Neutrophil (primary cell): Measurements from ENCODE around the gene ITPRIP.

ENCODE experiments used
- H3K27ac ChIP-seq: fragments of 200-600 bp; sonication (generic); 2 replicates; pipeline ENCODE4 v1.5.1; 2016; ENCODE audit warnings: mild to moderate bottlenecking, moderate library complexity
- H3K27me3 ChIP-seq: fragments of 200-600 bp; sonication (generic); 2 replicates; pipeline ENCODE4 v1.6.0; 2016; ENCODE audit warnings: mild to moderate bottlenecking
- H3K36me3 ChIP-seq: fragments of 200-600 bp; sonication (generic); 2 replicates; pipeline ENCODE4 v1.5.1; 2017
- H3K4me1 ChIP-seq, 2 experiments: fragments of 200-600 bp in 1 of 2; sonication (generic) in 1 of 2; 1 replicate in 1 of 2; 2 replicates in 1 of 2; pipeline versions ENCODE4 v1.5.1 to v1.6.1; 2013 to 2016; ENCODE audit warnings: low read depth in 1 of 2, low read length in 1 of 2, mild to moderate bottlenecking in 1 of 2, moderate library complexity in 1 of 2; ENCODE audit not compliant: control insufficient read depth in 1 of 2, insufficient read depth in 1 of 2
- H3K4me3 ChIP-seq, 2 experiments: fragments of 200-600 bp in 1 of 2; sonication (generic) in 1 of 2; 1 replicate in 1 of 2; 2 replicates in 1 of 2; pipeline ENCODE4 v1.5.1; 2013 to 2016; ENCODE audit warnings: low read depth in 1 of 2, low read length in 1 of 2, mild to moderate bottlenecking in 1 of 2, moderate library complexity in 1 of 2
- H3K9me3 ChIP-seq: fragments of 200-600 bp; sonication (generic); 2 replicates; pipeline ENCODE4 v1.5.1; 2016
- TF ChIP-seq, protein P1 (sequence below): fragments of 200-600 bp; sonication (generic); IDR thresholded peaks from 2 replicates; pipeline ENCODE4 v1.5.1; 2016; ENCODE audit warnings: antibody characterized with exemption

ITPRIP gene

DNA sequence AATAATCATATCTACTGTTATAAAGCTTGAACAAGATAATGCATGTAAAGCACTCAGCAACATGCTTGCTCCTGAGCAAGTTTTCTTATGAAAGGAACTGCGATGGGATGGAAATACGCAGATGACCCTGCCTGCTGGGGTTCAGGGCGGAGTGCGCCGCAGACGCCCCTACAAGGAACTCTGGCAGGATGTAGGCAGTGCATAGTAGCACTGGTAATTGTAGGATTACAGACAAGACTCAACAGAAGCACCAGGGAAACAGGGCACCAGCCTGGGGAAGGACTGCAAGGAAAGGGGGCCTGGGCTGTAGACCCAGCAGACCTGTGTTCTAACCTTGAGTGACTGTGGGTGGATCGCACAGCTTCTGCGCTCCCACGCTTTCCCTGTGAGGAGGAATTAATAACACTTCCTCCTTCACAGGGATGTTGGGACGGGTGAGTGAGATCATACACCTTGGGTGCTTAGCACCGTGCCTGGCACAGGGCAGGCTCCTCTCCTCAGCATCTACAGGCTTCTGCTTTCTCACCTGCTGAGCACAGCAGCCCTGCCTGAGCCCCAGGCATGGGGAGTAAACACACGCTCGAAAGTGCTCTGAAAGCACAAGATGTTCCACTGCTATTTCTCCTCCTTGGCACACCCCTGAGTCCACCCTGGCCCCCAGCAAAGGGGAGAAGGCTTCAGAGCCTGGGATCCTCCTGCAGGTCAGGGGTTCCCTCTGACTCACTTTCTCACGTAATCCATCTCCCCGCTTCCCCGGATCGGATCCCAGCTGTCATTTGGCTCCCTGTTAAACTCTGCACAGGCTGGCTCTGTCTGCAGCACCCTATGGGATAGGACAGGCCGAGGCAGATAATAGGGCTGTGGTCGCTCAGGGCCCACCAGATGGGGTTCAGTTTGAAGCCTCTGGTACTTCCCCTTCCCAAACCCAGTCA is 19.2 kb downstream of the ITPRIP start:
- no peaks in the 10 kb centered on the region for H3K27me3 ChIP-seq
- peak overlapping the region; percentile 39 to 67 for H3K4me3 ChIP-seq
- H3K36me3 ChIP-seq = peaks cover 59% of the 10 kb centered on the region
- peak overlapping the region; percentile 99 for H3K27ac ChIP-seq
- TF ChIP-seq, protein P1, sequence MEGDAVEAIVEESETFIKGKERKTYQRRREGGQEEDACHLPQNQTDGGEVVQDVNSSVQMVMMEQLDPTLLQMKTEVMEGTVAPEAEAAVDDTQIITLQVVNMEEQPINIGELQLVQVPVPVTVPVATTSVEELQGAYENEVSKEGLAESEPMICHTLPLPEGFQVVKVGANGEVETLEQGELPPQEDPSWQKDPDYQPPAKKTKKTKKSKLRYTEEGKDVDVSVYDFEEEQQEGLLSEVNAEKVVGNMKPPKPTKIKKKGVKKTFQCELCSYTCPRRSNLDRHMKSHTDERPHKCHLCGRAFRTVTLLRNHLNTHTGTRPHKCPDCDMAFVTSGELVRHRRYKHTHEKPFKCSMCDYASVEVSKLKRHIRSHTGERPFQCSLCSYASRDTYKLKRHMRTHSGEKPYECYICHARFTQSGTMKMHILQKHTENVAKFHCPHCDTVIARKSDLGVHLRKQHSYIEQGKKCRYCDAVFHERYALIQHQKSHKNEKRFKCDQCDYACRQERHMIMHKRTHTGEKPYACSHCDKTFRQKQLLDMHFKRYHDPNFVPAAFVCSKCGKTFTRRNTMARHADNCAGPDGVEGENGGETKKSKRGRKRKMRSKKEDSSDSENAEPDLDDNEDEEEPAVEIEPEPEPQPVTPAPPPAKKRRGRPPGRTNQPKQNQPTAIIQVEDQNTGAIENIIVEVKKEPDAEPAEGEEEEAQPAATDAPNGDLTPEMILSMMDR = no peak
- H3K4me1 ChIP-seq = peaks cover 75 to 86% of the 10 kb centered on the region in 2 experiments
- H3K9me3 ChIP-seq = no peaks in the 10 kb centered on the region

DNA sequence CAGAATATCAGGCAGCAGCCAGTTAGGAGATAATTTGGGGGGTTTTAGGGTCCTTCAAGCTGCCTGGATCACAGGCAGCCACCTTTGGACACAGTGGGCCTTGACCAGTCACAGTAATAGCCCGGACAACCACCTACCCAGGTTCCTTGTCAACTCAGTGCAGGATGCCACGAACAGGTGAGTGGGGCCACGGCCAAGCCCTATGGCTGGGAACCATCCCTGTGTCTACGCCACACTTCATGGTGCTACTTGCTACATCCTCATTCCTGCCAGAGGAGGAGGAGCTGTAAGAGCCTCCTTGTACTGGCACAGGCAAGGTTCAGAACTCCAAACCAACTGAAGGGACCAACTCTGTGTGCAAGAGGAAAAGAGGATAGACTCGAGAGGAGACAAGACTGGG is 19.9 kb downstream of the ITPRIP start:
- Histone ChIP-seq H3K4me1 (peaks cover 68 to 86% of the 10 kb centered on the region in 2 experiments), H3K36me3 (peaks cover 62% of the 10 kb centered on the region), H3K27ac (peak overlapping the region; percentile 99), H3K9me3 (no peaks in the 10 kb centered on the region), H3K4me3 (peak overlapping the region in 1 of 2 experiments; percentile 67), H3K27me3 (no peaks in the 10 kb centered on the region)
- TF ChIP-seq, protein P1 = no peak

DNA sequence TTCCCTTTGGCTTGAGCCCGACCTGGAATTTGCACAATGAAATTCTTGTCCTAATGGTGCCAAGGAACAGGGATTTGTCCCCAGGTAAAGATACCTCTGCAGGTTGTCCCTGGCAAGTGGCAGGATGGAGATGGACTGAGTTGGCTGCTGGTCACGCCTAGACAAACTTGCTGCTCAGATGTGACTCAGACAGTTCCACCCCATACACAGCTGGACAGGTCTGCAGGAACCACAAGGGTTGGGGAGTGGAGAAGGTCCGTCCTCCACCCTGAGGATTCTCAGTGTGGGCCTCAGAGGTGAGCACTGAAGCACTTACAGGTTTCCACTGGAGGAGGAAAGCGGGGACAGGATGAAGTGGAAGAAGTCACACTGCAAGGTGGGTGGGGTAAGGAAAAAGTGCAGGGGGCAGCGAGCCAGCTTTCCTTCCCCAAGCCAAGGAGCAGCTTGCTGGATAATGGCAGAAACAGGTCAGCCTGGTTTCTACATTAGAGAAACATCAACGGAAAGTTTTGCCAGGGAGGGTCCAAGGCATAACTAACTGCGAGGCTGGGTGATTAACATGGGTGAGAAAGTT is 20.5 kb downstream of the ITPRIP start:
- TF ChIP-seq, protein P1 = no peak
- peak overlapping the region; percentile 99 for H3K27ac ChIP-seq
- H3K36me3 ChIP-seq = peaks cover 63% of the 10 kb centered on the region
- no peaks in the 10 kb centered on the region for H3K27me3 ChIP-seq
- no peak overlapping the region for H3K4me3 ChIP-seq
- H3K4me1 ChIP-seq = peaks cover 67 to 86% of the 10 kb centered on the region in 2 experiments
- H3K9me3 ChIP-seq = no peaks in the 10 kb centered on the region

DNA sequence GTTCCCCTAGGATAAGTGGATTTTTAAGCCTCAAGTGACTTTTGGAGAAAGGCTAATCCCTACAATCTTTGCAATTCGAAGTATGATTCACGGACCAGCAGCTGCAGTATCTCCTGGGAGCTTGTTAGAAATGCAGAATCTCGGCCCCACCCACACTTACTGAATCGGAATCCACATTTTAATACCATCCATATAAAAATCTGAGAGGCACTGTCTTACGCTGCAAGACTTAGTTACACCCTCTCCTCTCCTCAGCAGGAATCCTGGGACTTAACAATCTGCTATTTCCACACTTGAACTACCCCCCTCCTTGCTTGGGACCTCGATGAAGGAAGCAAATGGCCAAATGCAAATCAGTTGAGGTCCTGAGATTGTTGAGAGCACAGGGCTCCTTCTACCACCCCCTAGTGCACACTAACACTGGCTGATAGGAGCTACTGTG is 21.0 kb downstream of the ITPRIP start:
- H3K27ac ChIP-seq = peak overlapping the region; percentile 99
- H3K4me1 ChIP-seq = peaks cover 65 to 86% of the 10 kb centered on the region in 2 experiments
- no peaks in the 10 kb centered on the region for H3K9me3 ChIP-seq
- TF ChIP-seq, protein P1 = no peak
- H3K4me3 ChIP-seq = no peak overlapping the region
- H3K27me3 ChIP-seq = no peaks in the 10 kb centered on the region
- peaks cover 68% of the 10 kb centered on the region for H3K36me3 ChIP-seq

DNA sequence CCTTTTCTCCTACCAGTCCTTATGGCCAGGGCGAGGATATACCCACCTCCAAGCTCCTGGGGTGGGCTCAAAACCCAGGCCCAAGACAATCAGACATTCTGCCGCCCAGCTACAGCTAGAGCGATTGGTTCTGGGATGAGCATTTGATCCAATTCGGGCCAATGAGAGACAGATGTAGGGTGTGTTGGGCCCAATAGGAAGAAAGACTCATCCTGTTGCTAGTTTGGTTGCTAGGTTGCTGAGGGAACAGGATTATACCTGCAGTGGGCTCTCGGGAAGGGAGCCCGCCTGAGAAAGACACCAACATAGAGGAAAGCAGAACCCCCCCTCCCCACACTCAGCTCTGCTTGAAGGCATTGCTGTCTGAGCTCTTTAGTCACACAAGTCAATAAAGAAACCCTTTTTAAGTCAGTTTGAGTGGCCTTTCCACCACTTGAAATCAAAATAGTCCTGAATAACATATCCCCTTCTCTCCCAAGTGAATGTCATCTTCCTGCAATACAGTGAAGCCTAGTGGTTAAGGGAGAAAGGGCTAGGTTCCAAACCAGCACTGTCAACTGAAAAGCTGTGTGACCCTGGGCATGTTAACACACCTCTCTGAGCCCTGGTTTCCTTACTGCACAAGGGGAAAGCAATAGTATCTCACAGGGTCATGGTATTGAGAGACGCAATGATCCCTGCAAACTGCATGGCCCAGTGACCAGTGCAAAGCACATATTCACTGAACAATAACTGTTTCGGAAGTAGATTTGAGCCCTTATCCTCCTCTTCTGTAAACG is 21.8 kb downstream of the ITPRIP start:
- peaks cover 76% of the 10 kb centered on the region for H3K36me3 ChIP-seq
- peak overlapping the region; percentile 99 for H3K27ac ChIP-seq
- H3K4me1 ChIP-seq = peaks cover 64 to 86% of the 10 kb centered on the region in 2 experiments
- no peak overlapping the region for H3K4me3 ChIP-seq
- H3K27me3 ChIP-seq = no peaks in the 10 kb centered on the region
- H3K9me3 ChIP-seq = no peaks in the 10 kb centered on the region
- TF ChIP-seq, protein P1 = no peak
